ENCODE measurements around the gene PLAU. TPM values are rescaled to one million over a fixed set of nuclear protein-coding genes. Genes with fewer than 3 reads are reported as not detected.

Gene PLAU
- total and polyA plus RNA-seq, 10 of the 15 experiments (the other 5 are each of a cell fraction or from before 2014, with no cell fraction given) = 2.5 to 20.9 (median 11.5) TPM

DNA sequence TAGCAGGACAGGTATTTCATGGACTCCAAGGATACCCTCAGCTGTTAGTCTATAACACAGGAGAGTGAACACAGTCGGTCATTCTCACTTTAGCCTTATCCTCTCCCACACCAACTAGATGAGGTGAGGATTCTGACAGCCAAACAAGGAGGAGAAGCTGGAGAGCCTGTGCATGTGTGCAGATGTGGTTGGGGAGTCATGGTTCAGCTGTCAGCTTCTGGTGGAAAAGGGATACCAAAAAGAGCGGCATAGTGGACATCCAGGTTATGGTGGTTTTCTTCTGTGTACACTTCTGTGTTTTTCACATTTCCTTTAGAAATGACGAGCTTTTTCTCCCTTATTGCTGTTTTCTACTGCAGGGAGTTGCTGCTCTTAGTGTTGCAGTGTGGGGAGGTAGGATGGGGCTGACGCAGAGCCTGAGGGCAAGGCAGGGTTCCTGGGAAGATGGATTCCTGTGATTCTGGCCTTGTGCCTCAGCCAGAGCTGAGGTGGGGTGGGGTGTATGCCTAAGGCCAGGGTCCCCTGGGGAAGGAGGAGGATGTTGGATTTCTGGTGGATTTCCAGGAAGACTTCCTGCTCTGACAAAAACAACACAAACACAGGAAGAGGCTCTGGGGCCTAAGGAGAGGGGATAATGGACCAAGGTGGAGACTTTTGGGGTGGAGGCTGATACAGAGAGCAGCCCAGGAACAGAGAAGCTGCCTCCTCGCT lies 26.6 kb downstream of the PLAU start:
- DNase-seq (ENCODE audit: low read depth, low spot score) (no peak), ATAC-seq (no peak), FAIRE-seq (no peak)
- CTCF ChIA-PET = interaction anchor here (0.7 to 21.2 kb wide), 7 partner anchors 19 to 297 kb away, joined by 3 to 930 read pairs (median 4); no protein-coding TSS in a partner anchor
- POLR2A ChIA-PET = interaction anchor here (1.3 kb wide), 1 partner anchor 51 kb away, joined by 3 read pairs; no protein-coding TSS in a partner anchor
- TF ChIP-seq HDGF (IDR thresholded peaks at IDR 0.05) = no peak
- TF ChIP-seq CEBPB (IDR thresholded peaks at IDR 0.05; ENCODE audit: borderline replicate concordance in 1 of 2, low read depth in 2 of 2, low read length in 2 of 2) = no peak
- no peak for TF ChIP-seq SMC3 (IDR thresholded peaks at IDR 0.05; ENCODE audit: borderline replicate concordance, low read length)
- TF ChIP-seq, protein P1, sequence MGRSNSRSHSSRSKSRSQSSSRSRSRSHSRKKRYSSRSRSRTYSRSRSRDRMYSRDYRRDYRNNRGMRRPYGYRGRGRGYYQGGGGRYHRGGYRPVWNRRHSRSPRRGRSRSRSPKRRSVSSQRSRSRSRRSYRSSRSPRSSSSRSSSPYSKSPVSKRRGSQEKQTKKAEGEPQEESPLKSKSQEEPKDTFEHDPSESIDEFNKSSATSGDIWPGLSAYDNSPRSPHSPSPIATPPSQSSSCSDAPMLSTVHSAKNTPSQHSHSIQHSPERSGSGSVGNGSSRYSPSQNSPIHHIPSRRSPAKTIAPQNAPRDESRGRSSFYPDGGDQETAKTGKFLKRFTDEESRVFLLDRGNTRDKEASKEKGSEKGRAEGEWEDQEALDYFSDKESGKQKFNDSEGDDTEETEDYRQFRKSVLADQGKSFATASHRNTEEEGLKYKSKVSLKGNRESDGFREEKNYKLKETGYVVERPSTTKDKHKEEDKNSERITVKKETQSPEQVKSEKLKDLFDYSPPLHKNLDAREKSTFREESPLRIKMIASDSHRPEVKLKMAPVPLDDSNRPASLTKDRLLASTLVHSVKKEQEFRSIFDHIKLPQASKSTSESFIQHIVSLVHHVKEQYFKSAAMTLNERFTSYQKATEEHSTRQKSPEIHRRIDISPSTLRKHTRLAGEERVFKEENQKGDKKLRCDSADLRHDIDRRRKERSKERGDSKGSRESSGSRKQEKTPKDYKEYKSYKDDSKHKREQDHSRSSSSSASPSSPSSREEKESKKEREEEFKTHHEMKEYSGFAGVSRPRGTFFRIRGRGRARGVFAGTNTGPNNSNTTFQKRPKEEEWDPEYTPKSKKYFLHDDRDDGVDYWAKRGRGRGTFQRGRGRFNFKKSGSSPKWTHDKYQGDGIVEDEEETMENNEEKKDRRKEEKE (IDR thresholded peaks at IDR 0.05) = no peak
- TF ChIP-seq, protein P2, sequence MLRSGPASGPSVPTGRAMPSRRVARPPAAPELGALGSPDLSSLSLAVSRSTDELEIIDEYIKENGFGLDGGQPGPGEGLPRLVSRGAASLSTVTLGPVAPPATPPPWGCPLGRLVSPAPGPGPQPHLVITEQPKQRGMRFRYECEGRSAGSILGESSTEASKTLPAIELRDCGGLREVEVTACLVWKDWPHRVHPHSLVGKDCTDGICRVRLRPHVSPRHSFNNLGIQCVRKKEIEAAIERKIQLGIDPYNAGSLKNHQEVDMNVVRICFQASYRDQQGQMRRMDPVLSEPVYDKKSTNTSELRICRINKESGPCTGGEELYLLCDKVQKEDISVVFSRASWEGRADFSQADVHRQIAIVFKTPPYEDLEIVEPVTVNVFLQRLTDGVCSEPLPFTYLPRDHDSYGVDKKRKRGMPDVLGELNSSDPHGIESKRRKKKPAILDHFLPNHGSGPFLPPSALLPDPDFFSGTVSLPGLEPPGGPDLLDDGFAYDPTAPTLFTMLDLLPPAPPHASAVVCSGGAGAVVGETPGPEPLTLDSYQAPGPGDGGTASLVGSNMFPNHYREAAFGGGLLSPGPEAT (IDR thresholded peaks at IDR 0.05; ENCODE audit: low read depth) = no peak
- TF ChIP-seq CHD4 (IDR thresholded peaks at IDR 0.05) = no peak
- TF ChIP-seq MTA2 (IDR thresholded peaks at IDR 0.05; ENCODE audit: low read depth) = no peak
- no peak for TF ChIP-seq SMAD1 (IDR thresholded peaks at IDR 0.05; ENCODE audit: low read depth, partially characterized antibody)
- TF ChIP-seq ZNF207 (IDR thresholded peaks at IDR 0.05; ENCODE audit: borderline replicate concordance) = no peak
- TF ChIP-seq ATF7 (IDR thresholded peaks at IDR 0.05; ENCODE audit: low read depth) = no peak
- no peak for TF ChIP-seq PML (IDR thresholded peaks at IDR 0.05; ENCODE audit: low read length)
- no peak for TF ChIP-seq SIX5 (IDR thresholded peaks at IDR 0.05; ENCODE audit: low read depth, low read length, severe bottlenecking)
- TF ChIP-seq, protein P3, sequence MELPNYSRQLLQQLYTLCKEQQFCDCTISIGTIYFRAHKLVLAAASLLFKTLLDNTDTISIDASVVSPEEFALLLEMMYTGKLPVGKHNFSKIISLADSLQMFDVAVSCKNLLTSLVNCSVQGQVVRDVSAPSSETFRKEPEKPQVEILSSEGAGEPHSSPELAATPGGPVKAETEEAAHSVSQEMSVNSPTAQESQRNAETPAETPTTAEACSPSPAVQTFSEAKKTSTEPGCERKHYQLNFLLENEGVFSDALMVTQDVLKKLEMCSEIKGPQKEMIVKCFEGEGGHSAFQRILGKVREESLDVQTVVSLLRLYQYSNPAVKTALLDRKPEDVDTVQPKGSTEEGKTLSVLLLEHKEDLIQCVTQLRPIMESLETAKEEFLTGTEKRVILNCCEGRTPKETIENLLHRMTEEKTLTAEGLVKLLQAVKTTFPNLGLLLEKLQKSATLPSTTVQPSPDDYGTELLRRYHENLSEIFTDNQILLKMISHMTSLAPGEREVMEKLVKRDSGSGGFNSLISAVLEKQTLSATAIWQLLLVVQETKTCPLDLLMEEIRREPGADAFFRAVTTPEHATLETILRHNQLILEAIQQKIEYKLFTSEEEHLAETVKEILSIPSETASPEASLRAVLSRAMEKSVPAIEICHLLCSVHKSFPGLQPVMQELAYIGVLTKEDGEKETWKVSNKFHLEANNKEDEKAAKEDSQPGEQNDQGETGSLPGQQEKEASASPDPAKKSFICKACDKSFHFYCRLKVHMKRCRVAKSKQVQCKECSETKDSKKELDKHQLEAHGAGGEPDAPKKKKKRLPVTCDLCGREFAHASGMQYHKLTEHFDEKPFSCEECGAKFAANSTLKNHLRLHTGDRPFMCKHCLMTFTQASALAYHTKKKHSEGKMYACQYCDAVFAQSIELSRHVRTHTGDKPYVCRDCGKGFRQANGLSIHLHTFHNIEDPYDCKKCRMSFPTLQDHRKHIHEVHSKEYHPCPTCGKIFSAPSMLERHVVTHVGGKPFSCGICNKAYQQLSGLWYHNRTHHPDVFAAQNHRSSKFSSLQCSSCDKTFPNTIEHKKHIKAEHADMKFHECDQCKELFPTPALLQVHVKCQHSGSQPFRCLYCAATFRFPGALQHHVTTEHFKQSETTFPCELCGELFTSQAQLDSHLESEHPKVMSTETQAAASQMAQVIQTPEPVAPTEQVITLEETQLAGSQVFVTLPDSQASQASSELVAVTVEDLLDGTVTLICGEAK (IDR thresholded peaks at IDR 0.05; ENCODE audit: borderline replicate concordance) = no peak
- TF ChIP-seq CREB1 (IDR thresholded peaks at IDR 0.05; ENCODE audit: low read depth) = no peak
- no peak for TF ChIP-seq RELA (IDR thresholded peaks at IDR 0.05; ENCODE audit: borderline replicate concordance, partially characterized antibody)
- Histone ChIP-seq H4K20me1 (ENCODE audit: control insufficient read depth, insufficient read depth) (no peaks in the 10 kb centered on the region), H3K9ac (ENCODE audit: control insufficient read depth, insufficient read depth, low read length) (no peak overlapping the region), H2AFZ (ENCODE audit: control insufficient read depth, low read depth, low read length) (no peak overlapping the region), H3K9me3 (replicated peaks; ENCODE audit: control insufficient read depth, insufficient read depth, low read length) (no peaks in the 10 kb centered on the region), H3K27me3 (replicated peaks in 1 of 2; ENCODE audit: control insufficient read depth in 2 of 2, insufficient read depth in 2 of 2, low read length in 1 of 2) (no peaks in the 10 kb centered on the region), H3K27ac (ENCODE audit: control insufficient read depth, insufficient read depth) (no peak overlapping the region), H3K4me3 (no peak overlapping the region), H3K79me2 (ENCODE audit: control insufficient read depth, insufficient read depth, low read length) (no peaks in the 10 kb centered on the region), H3K4me1 (ENCODE audit: control insufficient read depth, insufficient read depth, low read length) (peaks cover 4% of the 10 kb centered on the region), H3K4me2 (ENCODE audit: control insufficient read depth, insufficient read depth) (no peak overlapping the region), H3K36me3 (ENCODE audit: control insufficient read depth in 2 of 2, insufficient read depth in 2 of 2, low read length in 1 of 2) (no peaks in the 10 kb centered on the region)
- in situ Hi-C loops (cut with MboI) (loop anchor here (5.0 kb wide), 2 partner anchors 45 to 90 kb away; no protein-coding TSS in a partner anchor), intact Hi-C loops (cut with micrococcal nuclease; ENCODE audit: unreplicated experiment) (no loop called here)
- RAD21 ChIA-PET (ENCODE audit: unreplicated experiment) = interaction anchor here (0.8 to 19.6 kb wide), 6 partner anchors 35 to 229 kb away, joined by 3 to 616 read pairs (median 4); partner anchors contain the start of gene CAMK2G
- WGBS (ENCODE audit: insufficient coverage, insufficient replicate concordance, low lambda C conversion rate, missing lambda C conversion rate) = 48% methylated on average over 5 of the region's 5 CpGs
- no TSS peak for BruUV-seq (replicated peaks)
- SMC1A ChIA-PET (ENCODE audit: uncharacterized antibody, unreplicated experiment) = interaction anchor here (0.6 to 34.4 kb wide), 5 partner anchors 48 to 159 kb away, joined by 3 to 1048 read pairs (median 4); no protein-coding TSS in a partner anchor

Measured in GM12878 (cell line).